ENCODE measurements around the gene MCRIP1.

MCRIP1 gene

GRCh38 chr17:81871387-81872230 is 38.5 kb upstream of the MCRIP1 start:
- H3K9ac ChIP-seq (ENCODE audit: low read length): peak overlapping the region; percentile 91
- peak overlapping the region in 1 of 2 experiments; percentile 98 for H3K23ac ChIP-seq (ENCODE audit: low read length in 2 of 2)
- H3K79me1 ChIP-seq (replicated peaks; ENCODE audit: low read length, poor library complexity, severe bottlenecking): peaks cover 12% of the 10 kb centered on the region
- H3K27ac ChIP-seq (ENCODE audit: low read length, poor library complexity, severe bottlenecking): peak overlapping the region; percentile 79
- peak overlapping the region; percentile 86 for H3K4me2 ChIP-seq (ENCODE audit: low read length, poor library complexity, severe bottlenecking)
- H3K9me3 ChIP-seq (ENCODE audit: control insufficient read depth, low read length): no peaks in the 10 kb centered on the region
- peak overlapping the region; percentile 100 for H3K18ac ChIP-seq (ENCODE audit: low read depth in 1 of 2, low read length in 2 of 2)
- WGBS: 7% methylated on average over 78 of the region's 86 CpGs
- H3K4me1 ChIP-seq (ENCODE audit: control insufficient read depth, insufficient read depth, low read depth, low read length): peaks cover 45% of the 10 kb centered on the region
- peak overlapping the region; percentile 80 to 81 for H2BK12ac ChIP-seq (ENCODE audit: low read length in 2 of 2)
- peak overlapping the region; percentile 100 for H4K91ac ChIP-seq (ENCODE audit: low read length)
- DNase-seq: peak; percentile 88
- H2AFZ ChIP-seq (ENCODE audit: low read depth, low read length): peak overlapping the region; percentile 85
- H3K36me3 ChIP-seq (ENCODE audit: control insufficient read depth in 1 of 2, insufficient read depth in 2 of 2, low read depth in 1 of 2, low read length in 2 of 2): peaks cover 20 to 38% of the 10 kb centered on the region in 2 experiments
- peak overlapping the region; percentile 79 for H2AK5ac ChIP-seq (ENCODE audit: low read length, severe bottlenecking)
- H2BK5ac ChIP-seq (ENCODE audit: low read depth, low read length, poor library complexity, severe bottlenecking): peak overlapping the region; percentile 94
- peak overlapping the region; percentile 99 to 100 for H3K4ac ChIP-seq (ENCODE audit: low read depth in 1 of 2, low read length in 2 of 2)
- no peaks in the 10 kb centered on the region for H3K27me3 ChIP-seq (ENCODE audit: control insufficient read depth in 1 of 2, insufficient read depth in 1 of 2, low read length in 2 of 2)
- H2BK120ac ChIP-seq (ENCODE audit: low read depth, low read length): peak overlapping the region; percentile 100
- peak overlapping the region; percentile 100 for H4K8ac ChIP-seq (ENCODE audit: low read length)
- peak overlapping the region; percentile 100 for H2BK15ac ChIP-seq (ENCODE audit: low read depth, poor library complexity, severe bottlenecking)
- H3K4me3 ChIP-seq (ENCODE audit: insufficient read depth in 1 of 2, low read depth in 1 of 2, low read length in 2 of 2): peak overlapping the region; percentile 83 to 88
- peak overlapping the region in 1 of 2 experiments; percentile 99 for H3K14ac ChIP-seq (ENCODE audit: low read length in 2 of 2)

- H2AK5ac ChIP-seq (ENCODE audit: low read length, severe bottlenecking): peak within 1 kb of the TSS; percentile 79
- H3K14ac ChIP-seq (ENCODE audit: low read length in 2 of 2): peak within 1 kb of the TSS; percentile 77 to 99
- peak within 1 kb of the TSS in 1 of 2 experiments; percentile 98 for H3K23ac ChIP-seq (ENCODE audit: low read length in 2 of 2)
- DNase-seq: no peak
- H2AFZ ChIP-seq (ENCODE audit: low read depth, low read length): peak within 1 kb of the TSS; percentile 85
- H2BK15ac ChIP-seq (ENCODE audit: low read depth, poor library complexity, severe bottlenecking): peak within 1 kb of the TSS; percentile 100
- H3K79me1 ChIP-seq (replicated peaks; ENCODE audit: low read length, poor library complexity, severe bottlenecking): peaks cover 12% of the 10 kb centered on the region
- no peaks in the 10 kb centered on the region for H3K27me3 ChIP-seq (ENCODE audit: control insufficient read depth in 1 of 2, insufficient read depth in 1 of 2, low read length in 2 of 2)
- H3K36me3 ChIP-seq (ENCODE audit: control insufficient read depth in 1 of 2, insufficient read depth in 2 of 2, low read depth in 1 of 2, low read length in 2 of 2): peaks cover 21 to 44% of the 10 kb centered on the region in 2 experiments
- H3K4me1 ChIP-seq (ENCODE audit: control insufficient read depth, insufficient read depth, low read depth, low read length): peaks cover 51% of the 10 kb centered on the region
- peak within 1 kb of the TSS; percentile 83 to 88 for H3K4me3 ChIP-seq (ENCODE audit: insufficient read depth in 1 of 2, low read depth in 1 of 2, low read length in 2 of 2)
- H3K9me3 ChIP-seq (ENCODE audit: control insufficient read depth, low read length): no peaks in the 10 kb centered on the region
- peak within 1 kb of the TSS; percentile 100 for H3K18ac ChIP-seq (ENCODE audit: low read depth in 1 of 2, low read length in 2 of 2)
- H4K8ac ChIP-seq (ENCODE audit: low read length): peak within 1 kb of the TSS; percentile 100
- peak within 1 kb of the TSS; percentile 100 for H2BK120ac ChIP-seq (ENCODE audit: low read depth, low read length)
- peak within 1 kb of the TSS; percentile 100 for H4K91ac ChIP-seq (ENCODE audit: low read length)
- WGBS: under 1% methylated on average over 20 of the region's 64 CpGs
- peak within 1 kb of the TSS; percentile 80 to 81 for H2BK12ac ChIP-seq (ENCODE audit: low read length in 2 of 2)
- peak within 1 kb of the TSS; percentile 99 to 100 for H3K4ac ChIP-seq (ENCODE audit: low read depth in 1 of 2, low read length in 2 of 2)
- peak within 1 kb of the TSS; percentile 92 for H3K9ac ChIP-seq (ENCODE audit: low read length)
- peak within 1 kb of the TSS; percentile 83 for H3K27ac ChIP-seq (ENCODE audit: low read length, poor library complexity, severe bottlenecking)
- H2BK5ac ChIP-seq (ENCODE audit: low read depth, low read length, poor library complexity, severe bottlenecking): peak within 1 kb of the TSS; percentile 94
- peak within 1 kb of the TSS; percentile 86 for H3K4me2 ChIP-seq (ENCODE audit: low read length, poor library complexity, severe bottlenecking)
Measured at GRCh38 chr17:81870981-81871386, 37.9 kb upstream of the MCRIP1 start, which contains the start of gene ARHGDIA. ARHGDIA (minus strand) TSS chr17:81871337; CDS start chr17:81869930, 1,407 bp downstream.

DNA sequence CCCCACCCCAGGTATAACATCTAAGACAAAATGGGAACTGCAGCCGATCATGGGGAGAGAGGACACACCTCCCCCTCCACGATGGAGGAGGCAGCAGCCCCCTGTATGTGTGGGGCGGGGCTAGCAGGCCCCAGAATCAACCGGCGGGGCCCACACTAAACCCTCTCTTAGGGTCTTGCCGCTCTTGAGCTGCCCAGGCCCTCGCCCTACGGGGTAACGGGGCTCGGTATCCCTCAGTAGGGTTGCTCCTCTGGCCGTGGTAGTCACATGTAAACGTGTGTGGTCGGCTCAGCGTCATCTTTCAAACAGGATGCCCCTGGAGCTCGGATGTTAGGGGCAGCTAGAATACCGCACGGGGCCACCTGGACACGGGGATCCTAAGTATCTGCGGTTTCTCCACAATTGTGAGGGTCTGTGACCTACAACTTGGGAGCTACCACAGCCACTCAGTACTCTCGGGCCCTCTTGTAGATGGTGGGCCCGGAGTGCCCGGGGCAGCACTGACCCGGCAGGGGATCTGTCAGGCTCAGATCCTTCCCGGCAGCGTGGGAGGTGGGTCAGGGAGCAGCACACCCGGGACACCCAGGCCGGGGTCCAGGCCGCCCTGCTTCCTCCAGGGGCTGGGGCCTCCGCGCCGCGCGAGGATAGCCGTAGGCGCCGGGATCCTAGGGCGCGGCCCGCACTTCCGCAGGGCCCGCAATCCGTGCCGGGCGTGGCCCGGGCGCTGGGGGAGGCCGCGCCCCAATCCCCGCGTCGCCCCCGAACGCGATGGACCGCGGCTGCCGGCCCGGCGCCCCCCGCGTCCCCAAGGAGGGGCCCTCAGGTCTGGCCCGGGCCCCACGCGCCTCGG is 37.3 kb upstream of the MCRIP1 start:
- Histone ChIP-seq H3K4me1 (ENCODE audit: control insufficient read depth, insufficient read depth, low read depth, low read length) (peaks cover 57% of the 10 kb centered on the region), H3K4me2 (ENCODE audit: low read length, poor library complexity, severe bottlenecking) (peak overlapping the region; percentile 77), H2AK5ac (ENCODE audit: low read length, severe bottlenecking) (peak overlapping the region; percentile 49), H3K27ac (ENCODE audit: low read length, poor library complexity, severe bottlenecking) (peak overlapping the region; percentile 83), H4K8ac (ENCODE audit: low read length) (peak overlapping the region; percentile 73), H4K91ac (ENCODE audit: low read length) (peak overlapping the region; percentile 94), H3K79me1 (replicated peaks; ENCODE audit: low read length, poor library complexity, severe bottlenecking) (peaks cover 15% of the 10 kb centered on the region), H3K18ac (ENCODE audit: low read depth in 1 of 2, low read length in 2 of 2) (peak overlapping the region; percentile 81 to 96), H2BK12ac (ENCODE audit: low read length in 2 of 2) (peak overlapping the region in 1 of 2 experiments; percentile 61), H3K27me3 (ENCODE audit: control insufficient read depth in 1 of 2, insufficient read depth in 1 of 2, low read length in 2 of 2) (no peaks in the 10 kb centered on the region), H2BK120ac (ENCODE audit: low read depth, low read length) (peak overlapping the region; percentile 100), H3K14ac (ENCODE audit: low read length in 2 of 2) (peak overlapping the region; percentile 77 to 96), H2BK15ac (ENCODE audit: low read depth, poor library complexity, severe bottlenecking) (peak overlapping the region; percentile 33), H3K9me3 (ENCODE audit: control insufficient read depth, low read length) (no peaks in the 10 kb centered on the region), H3K23ac (ENCODE audit: low read length in 2 of 2) (peak overlapping the region in 1 of 2 experiments; percentile 57), H2BK5ac (ENCODE audit: low read depth, low read length, poor library complexity, severe bottlenecking) (peak overlapping the region; percentile 75), H3K4me3 (ENCODE audit: insufficient read depth in 1 of 2, low read depth in 1 of 2, low read length in 2 of 2) (peak overlapping the region; percentile 82 to 88), H3K9ac (ENCODE audit: low read length) (peak overlapping the region; percentile 92), H2AFZ (ENCODE audit: low read depth, low read length) (no peak overlapping the region), H3K36me3 (ENCODE audit: control insufficient read depth in 1 of 2, insufficient read depth in 2 of 2, low read depth in 1 of 2, low read length in 2 of 2) (peaks cover 27 to 50% of the 10 kb centered on the region in 2 experiments), H3K4ac (ENCODE audit: low read depth in 1 of 2, low read length in 2 of 2) (peak overlapping the region; percentile 97 to 99)
- under 1% methylated on average over 42 of the region's 65 CpGs for WGBS
- peak; percentile 71 for DNase-seq
